Fibroblast of skin of left biceps (primary cell): ENCODE results near the gene LRP1.
A peak's percentile ranks its signal among the peaks of the same experiment; 100 is the strongest.

Experiments used
- DNase-seq, 2 experiments: peaks; one replicate each; pipeline ENCODE4 v3.0.0-alpha.2; 2013; ENCODE audit warnings: low read depth in 2 of 2

LRP1 gene

GRCh38 chr12:57210926-57211692, 82.8 kb downstream of the LRP1 start:
- DNase-seq = no peak

- DNase-seq = no peak
Observed at GRCh38 chr12:57211791-57212700, 83.8 kb downstream of the LRP1 start.

GRCh38 chr12:57212701-57213057, 84.4 kb downstream of the LRP1 start:
- DNase-seq = no peak

- DNase-seq = peak; percentile 42 to 43
Observed at GRCh38 chr12:57213058-57213715, 84.9 kb downstream of the LRP1 start.

- DNase-seq = no peak
Observed at GRCh38 chr12:57213763-57214397, 85.6 kb downstream of the LRP1 start.

GRCh38 chr12:57214398-57214781, 86.1 kb downstream of the LRP1 start:
- no peak for DNase-seq

GRCh38 chr12:57215065-57215464, 86.8 kb downstream of the LRP1 start:
- no peak for DNase-seq

GRCh38 chr12:57215668-57216013, 87.4 kb downstream of the LRP1 start:
- DNase-seq = no peak

GRCh38 chr12:57216014-57216911, 88.0 kb downstream of the LRP1 start, which contains the start of gene NXPH4:
Gene NXPH4 (plus strand): TSS chr12:57216794. CDS start chr12:57216970, 176 bp downstream.
- DNase-seq = no peak

GRCh38 chr12:57216921-57217879, 88.9 kb downstream of the LRP1 start:
- DNase-seq = no peak

GRCh38 chr12:57218030-57218853, 90.0 kb downstream of the LRP1 start:
- DNase-seq = no peak

- no peak for DNase-seq
Observed at GRCh38 chr12:57219205-57219992, 91.1 kb downstream of the LRP1 start.

- no peak for DNase-seq
Observed at GRCh38 chr12:57219993-57220754, 91.9 kb downstream of the LRP1 start.

- no peak for DNase-seq
Observed at GRCh38 chr12:57220770-57221168, 92.5 kb downstream of the LRP1 start.

GRCh38 chr12:57221169-57221917, 93.1 kb downstream of the LRP1 start:
- no peak for DNase-seq
